ENCODE data around the gene CYP3A7.
"Not testable (repeated sequence)": the region's sequence is repeated elsewhere in the genome, so short reads cannot be mapped to it uniquely, and the experiment has no call there.

GRCh38 chr7:99723201-99723600 lies 11.8 kb downstream of the CYP3A7 start:
- not testable (repeated sequence) for TF ChIP-seq CTCF, POLR2A (IDR thresholded peaks at IDR 0.05)

Measured in prostate gland (tissue), 2 donors.